GM18499 (cell line): Measurements from ENCODE around the gene SSBP3.

ENCODE experiments used
- ATAC-seq: cut with Tn5 transposase; IDR thresholded peaks from one replicate; pipeline ENCODE4 v1.9.1; 2021; ENCODE audit warnings: moderate number of reproducible peaks; ENCODE audit not compliant: insufficient read depth, unreplicated experiment

SSBP3 gene

GRCh38 chr1:54256522-54257345 lies 149.5 kb downstream of the SSBP3 start:
- no peak for ATAC-seq

GRCh38 chr1:54255026-54255702 lies 151.0 kb downstream of the SSBP3 start:
- ATAC-seq, result no peak

GRCh38 chr1:54254055-54254454 lies 152.1 kb downstream of the SSBP3 start:
- ATAC-seq, result no peak

GRCh38 chr1:54253480-54253879 lies 152.7 kb downstream of the SSBP3 start:
- ATAC-seq, result no peak

GRCh38 chr1:54252371-54252936 lies 153.7 kb downstream of the SSBP3 start:
- ATAC-seq, result no peak

GRCh38 chr1:54250670-54251069 lies 155.5 kb downstream of the SSBP3 start:
- ATAC-seq, result no peak

GRCh38 chr1:54249819-54250435 lies 156.3 kb downstream of the SSBP3 start:
- ATAC-seq, result no peak

- ATAC-seq, result no peak
Observed at GRCh38 chr1:54248966-54249365, 157.2 kb downstream of the SSBP3 start.

- no peak for ATAC-seq
Observed at GRCh38 chr1:54247863-54248515, 158.2 kb downstream of the SSBP3 start.

- ATAC-seq, result no peak
Observed at GRCh38 chr1:54246116-54246721, 160.0 kb downstream of the SSBP3 start.

GRCh38 chr1:54245501-54245900 lies 160.7 kb downstream of the SSBP3 start:
- no peak for ATAC-seq

- ATAC-seq, result no peak
Observed at GRCh38 chr1:54244655-54245054, 161.5 kb downstream of the SSBP3 start.

- ATAC-seq, result no peak
Observed at GRCh38 chr1:54243022-54243421, 163.2 kb downstream of the SSBP3 start.

- no peak for ATAC-seq
Observed at GRCh38 chr1:54241364-54241763, 164.8 kb downstream of the SSBP3 start.

- no peak for ATAC-seq
Observed at GRCh38 chr1:54240741-54241335, 165.4 kb downstream of the SSBP3 start.

GRCh38 chr1:54239631-54240031 lies 166.6 kb downstream of the SSBP3 start:
- ATAC-seq, result no peak

GRCh38 chr1:54239035-54239383 lies 167.2 kb downstream of the SSBP3 start:
- no peak for ATAC-seq

- no peak for ATAC-seq
Observed at GRCh38 chr1:54238353-54239034, 167.7 kb downstream of the SSBP3 start.

GRCh38 chr1:54237586-54237985 lies 168.6 kb downstream of the SSBP3 start:
- no peak for ATAC-seq
